Measurements from ENCODE around the gene ZNF311.

DNA sequence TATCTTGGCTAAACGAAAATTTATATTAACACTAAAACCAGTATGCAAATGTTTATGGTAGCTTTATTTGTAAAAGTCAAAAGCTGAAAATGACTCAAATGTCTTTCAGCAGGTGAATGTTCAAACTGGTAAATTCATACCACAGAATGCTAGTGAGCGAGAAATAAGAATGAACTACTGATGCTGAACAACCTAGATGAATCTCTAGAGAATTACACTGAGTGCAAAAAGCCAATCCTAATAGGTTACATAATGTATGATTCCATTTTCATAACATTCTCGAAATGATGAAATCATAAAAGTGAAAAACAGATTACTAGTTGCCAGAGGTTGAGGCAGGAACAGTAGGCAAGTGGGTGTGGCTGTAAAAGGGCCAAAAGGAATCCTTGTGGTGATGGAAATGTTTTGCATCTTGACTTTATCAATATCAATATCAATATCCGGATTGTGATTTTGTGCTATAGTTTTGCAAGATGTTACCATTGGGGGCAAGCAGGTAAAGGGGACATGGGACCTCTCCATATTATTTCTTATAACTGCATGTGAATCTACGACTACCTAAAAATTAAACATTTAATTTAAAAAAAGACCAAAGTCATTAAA, 26.1 kb downstream of the ZNF311 start:
- no peak for TF ChIP-seq POLR2A (IDR thresholded peaks at IDR 0.05; ENCODE audit: low read length)
- TF ChIP-seq GATA1 (IDR thresholded peaks at IDR 0.05; ENCODE audit: low read depth, low read length), result no peak
